GM12878 (cell line): ENCODE data around the gene MAPK8. TPM values are rescaled to one million over a fixed set of nuclear protein-coding genes. Genes with fewer than 3 reads are reported as not detected.

Experiments used
- ESRRA ChIP-seq: IDR thresholded peaks from 2 replicates; pipeline ENCODE4 v1.6.1; 2012; ENCODE audit warnings: mild to moderate bottlenecking, low read length, improper control_type of control experiment
- FOXM1 ChIP-seq: IDR thresholded peaks from 2 replicates; pipeline ENCODE4 v1.6.1; 2012; ENCODE audit warnings: low read depth, mild to moderate bottlenecking, inconsistent platforms, low read length, moderate library complexity
- JUNB ChIP-seq: IDR thresholded peaks from 2 replicates; pipeline ENCODE4 v1.6.1; 2016; ENCODE audit warnings: antibody characterized with exemption, mild to moderate bottlenecking
- MTA2 ChIP-seq: fragments of 450-650 bp; IDR thresholded peaks from 2 replicates; pipeline ENCODE4 v1.6.1; 2016; ENCODE audit warnings: low read depth, mild to moderate bottlenecking, moderate library complexity
- MYB ChIP-seq: fragments of 150-350 bp; IDR thresholded peaks from 2 replicates; pipeline ENCODE4 v1.6.1; 2014; ENCODE audit warnings: mild to moderate bottlenecking, low read depth, low read length, borderline replicate concordance
- PAX5 ChIP-seq: IDR thresholded peaks from 2 replicates; pipeline ENCODE4 v1.6.1; 2011; ENCODE audit warnings: low read depth, low read length, borderline replicate concordance
- POLR2AphosphoS5 ChIP-seq: IDR thresholded peaks from 2 replicates; pipeline ENCODE4 v1.6.1; 2011; ENCODE audit warnings: mild to moderate bottlenecking, low read length, inconsistent platforms
- RB1 ChIP-seq: fragments of 450-650 bp; formaldehyde crosslinking; IDR thresholded peaks from 2 replicates; pipeline ENCODE4 v1.6.1; 2017; ENCODE audit warnings: mild to moderate bottlenecking, borderline replicate concordance
- RCOR1 ChIP-seq: conservative IDR thresholded peaks from 2 replicates; pipeline ENCODE4 v1.6.1; 2012; ENCODE audit warnings: low read depth, low read length, improper control_type of control experiment
- RUNX3 ChIP-seq: IDR thresholded peaks from 2 replicates; pipeline ENCODE4 v1.6.1; 2012; ENCODE audit warnings: low read length, inconsistent platforms
- SMAD1 ChIP-seq: fragments of 450-650 bp; IDR thresholded peaks from 2 replicates; pipeline ENCODE4 v1.6.1; 2018; ENCODE audit warnings: mild to moderate bottlenecking, low read depth; ENCODE audit not compliant: partially characterized antibody
- SMAD5 ChIP-seq: IDR thresholded peaks from 2 replicates; pipeline ENCODE4 v1.6.1; 2016; ENCODE audit warnings: antibody characterized with exemption, low read depth
- STAT1 ChIP-seq: fragments of 450-650 bp; conservative IDR thresholded peaks from 2 replicates; pipeline ENCODE4 v1.6.1; 2014; ENCODE audit warnings: antibody characterized with exemption, mild to moderate bottlenecking
- WRNIP1 ChIP-seq: IDR thresholded peaks from 2 replicates; pipeline ENCODE4 v1.6.1; 2011; ENCODE audit warnings: low read depth, low read length, improper control_type of control experiment, borderline replicate concordance
- ZNF217 ChIP-seq: fragments of 450-650 bp; IDR thresholded peaks from 2 replicates; pipeline ENCODE4 v1.6.1; 2017; ENCODE audit warnings: antibody characterized with exemption, mild to moderate bottlenecking
- polyA plus RNA-seq, 11 experiments: library from polyadenylated mRNA; depleted of rRNA in 4 of 11; unstranded in 6 of 11; stranded (reverse) in 5 of 11; fragments of >200 nt; fragmentation: Nextera tagmentation in 4 of 11; fragmentation: Illumina TruSeq in 1 of 11; extraction: Ambion mirVana in 4 of 11; extraction: Trizol in 1 of 11; gene quantifications; 1 replicate in 1 of 11; 2 replicates in 10 of 11; pipeline versions ENCODE4 v1.2.1 to v1.2.3, GENCODE V29; 2011 to 2016; ENCODE audit warnings: inconsistent platforms in 2 of 11, missing spikeins in 2 of 11, low read depth in 1 of 11
- total RNA-seq, 4 experiments: library from RNA; depleted of rRNA in 3 of 4; stranded (reverse); fragments of >200 nt in 3 of 4; fragmentation: Illumina TruSeq in 1 of 4; extraction: Trizol in 1 of 4; gene quantifications; 2 replicates each; pipeline versions ENCODE4 v1.2.1 to v1.2.3, GENCODE V29; 2013 to 2021
- TF ChIP-seq, protein P1 (sequence below): IDR thresholded peaks from 2 replicates; pipeline ENCODE4 v1.6.1; 2012; ENCODE audit warnings: mild to moderate bottlenecking, low read depth, low read length

Gene MAPK8
- total and polyA plus RNA-seq, 10 of the 15 experiments (the other 5 are each of a cell fraction or from before 2014, with no cell fraction given), result 3.9 to 102 (median 40.0) TPM

DNA sequence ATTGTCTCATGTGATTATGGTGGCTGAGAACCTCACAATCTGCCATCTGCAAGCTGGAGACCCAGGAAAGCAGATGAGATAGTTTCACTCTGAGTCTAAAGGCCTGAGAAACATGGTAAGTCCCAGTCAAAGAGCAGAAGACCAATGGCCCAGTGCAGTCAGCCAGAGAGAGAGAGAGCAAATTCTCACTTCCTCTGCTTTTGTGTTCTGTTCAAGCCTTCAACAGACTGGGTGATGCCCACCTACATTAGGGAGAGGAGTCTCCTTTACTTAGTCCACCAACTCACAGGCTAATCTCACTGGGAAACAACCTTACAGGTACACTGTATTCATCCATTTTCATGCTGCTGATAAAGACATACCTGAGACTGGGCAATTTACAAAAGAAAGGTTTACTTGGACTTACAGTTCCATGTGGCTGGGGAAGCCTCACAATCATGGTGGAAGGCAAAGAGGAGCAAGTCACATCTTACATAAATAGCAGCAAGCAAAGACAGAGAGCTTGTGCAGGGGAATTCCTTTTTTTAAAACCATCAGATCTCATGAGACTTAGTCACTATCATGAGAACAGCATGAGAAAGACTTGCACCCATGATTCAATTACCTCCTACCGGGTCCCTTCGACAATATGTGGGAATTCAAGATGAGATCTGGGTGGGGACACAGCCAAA is 27.3 kb upstream of the MAPK8 start (continued):
- TF ChIP-seq, protein P1, sequence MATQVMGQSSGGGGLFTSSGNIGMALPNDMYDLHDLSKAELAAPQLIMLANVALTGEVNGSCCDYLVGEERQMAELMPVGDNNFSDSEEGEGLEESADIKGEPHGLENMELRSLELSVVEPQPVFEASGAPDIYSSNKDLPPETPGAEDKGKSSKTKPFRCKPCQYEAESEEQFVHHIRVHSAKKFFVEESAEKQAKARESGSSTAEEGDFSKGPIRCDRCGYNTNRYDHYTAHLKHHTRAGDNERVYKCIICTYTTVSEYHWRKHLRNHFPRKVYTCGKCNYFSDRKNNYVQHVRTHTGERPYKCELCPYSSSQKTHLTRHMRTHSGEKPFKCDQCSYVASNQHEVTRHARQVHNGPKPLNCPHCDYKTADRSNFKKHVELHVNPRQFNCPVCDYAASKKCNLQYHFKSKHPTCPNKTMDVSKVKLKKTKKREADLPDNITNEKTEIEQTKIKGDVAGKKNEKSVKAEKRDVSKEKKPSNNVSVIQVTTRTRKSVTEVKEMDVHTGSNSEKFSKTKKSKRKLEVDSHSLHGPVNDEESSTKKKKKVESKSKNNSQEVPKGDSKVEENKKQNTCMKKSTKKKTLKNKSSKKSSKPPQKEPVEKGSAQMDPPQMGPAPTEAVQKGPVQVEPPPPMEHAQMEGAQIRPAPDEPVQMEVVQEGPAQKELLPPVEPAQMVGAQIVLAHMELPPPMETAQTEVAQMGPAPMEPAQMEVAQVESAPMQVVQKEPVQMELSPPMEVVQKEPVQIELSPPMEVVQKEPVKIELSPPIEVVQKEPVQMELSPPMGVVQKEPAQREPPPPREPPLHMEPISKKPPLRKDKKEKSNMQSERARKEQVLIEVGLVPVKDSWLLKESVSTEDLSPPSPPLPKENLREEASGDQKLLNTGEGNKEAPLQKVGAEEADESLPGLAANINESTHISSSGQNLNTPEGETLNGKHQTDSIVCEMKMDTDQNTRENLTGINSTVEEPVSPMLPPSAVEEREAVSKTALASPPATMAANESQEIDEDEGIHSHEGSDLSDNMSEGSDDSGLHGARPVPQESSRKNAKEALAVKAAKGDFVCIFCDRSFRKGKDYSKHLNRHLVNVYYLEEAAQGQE, result 0 out of 2 replicates have a peak, but pooled peaks have one; percentile 24
- TF ChIP-seq ESRRA (no peak), RUNX3 (peak; percentile 78), WRNIP1 (no peak), RCOR1 (no peak), MTA2 (peak; percentile 83), RB1 (no peak), PAX5 (peak; percentile 94), SMAD1 (peak; percentile 85), SMAD5 (peak; percentile 64; the same call in 1 of the 2 replicates), FOXM1 (peak; percentile 83), STAT1 (peak; percentile 49; the same call in 1 of the 2 replicates), ZNF217 (0 out of 2 replicates have a peak, but pooled peaks have one; percentile 23), POLR2AphosphoS5 (peak; percentile 83), MYB (no peak), JUNB (peak; percentile 90)
